GM19238 (cell line): ENCODE results near the gene SPIN1.

ENCODE experiments used
- DNase-seq: peaks from one replicate; pipeline ENCODE4 v3.0.0; 2011; ENCODE audit warnings: low spot score; ENCODE audit not compliant: insufficient read length

Gene SPIN1

DNA sequence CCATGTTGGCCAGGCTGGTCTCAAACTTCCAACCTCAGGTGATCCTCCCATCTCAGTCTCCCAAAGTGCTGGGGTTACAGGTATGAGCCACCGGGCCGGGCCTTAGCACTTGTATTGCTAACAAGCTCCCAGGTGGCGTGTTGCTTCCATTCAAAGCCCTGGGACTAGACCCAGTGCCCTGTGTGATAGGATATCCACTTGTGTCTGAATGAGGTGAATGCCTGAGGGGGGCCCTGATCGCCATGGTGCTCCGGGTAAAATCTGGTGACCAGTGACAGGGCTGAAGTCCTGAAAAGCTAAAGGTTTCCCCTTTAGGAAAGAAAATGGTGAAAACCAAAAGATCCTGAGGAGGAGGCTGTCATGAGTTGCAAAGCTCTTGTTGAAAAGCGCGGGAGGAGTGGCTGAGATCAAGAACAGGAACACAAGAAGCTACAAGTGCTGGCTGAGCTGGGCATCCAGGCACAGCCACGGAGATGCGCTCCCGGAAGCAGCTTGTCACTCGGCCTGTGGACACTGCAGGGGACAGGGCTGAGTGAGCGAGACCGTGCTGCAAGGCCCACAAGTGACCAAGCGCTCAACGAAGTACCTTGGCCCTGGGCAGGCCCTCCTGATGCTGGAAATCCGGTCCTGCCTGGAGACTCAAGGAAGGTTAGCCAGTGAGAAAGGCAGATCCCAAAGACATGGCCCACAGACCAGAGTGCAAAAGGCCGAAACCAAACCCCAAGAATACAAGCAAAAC lies 106.9 kb downstream of the SPIN1 start:
- DNase-seq, result no peak

DNA sequence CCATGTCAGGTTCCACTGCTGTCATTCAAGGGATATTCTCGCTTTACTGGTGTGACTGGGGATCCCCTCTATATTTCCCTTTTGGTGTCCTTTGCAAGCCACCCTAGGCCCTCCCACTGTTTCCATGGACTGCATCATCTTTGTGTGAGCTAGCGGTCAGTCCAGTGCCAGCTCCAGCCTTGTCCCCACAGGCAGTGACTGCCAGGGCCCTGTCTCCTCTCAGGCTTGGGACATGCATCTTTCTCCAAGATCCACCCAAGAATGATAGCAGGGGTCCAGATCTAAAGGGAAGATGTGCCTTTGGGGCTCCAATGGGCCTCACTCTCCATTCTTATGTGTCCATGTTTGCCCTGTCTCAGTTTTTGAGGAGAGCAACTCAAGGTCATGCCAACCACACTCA lies 109.0 kb downstream of the SPIN1 start:
- DNase-seq, result no peak

DNA sequence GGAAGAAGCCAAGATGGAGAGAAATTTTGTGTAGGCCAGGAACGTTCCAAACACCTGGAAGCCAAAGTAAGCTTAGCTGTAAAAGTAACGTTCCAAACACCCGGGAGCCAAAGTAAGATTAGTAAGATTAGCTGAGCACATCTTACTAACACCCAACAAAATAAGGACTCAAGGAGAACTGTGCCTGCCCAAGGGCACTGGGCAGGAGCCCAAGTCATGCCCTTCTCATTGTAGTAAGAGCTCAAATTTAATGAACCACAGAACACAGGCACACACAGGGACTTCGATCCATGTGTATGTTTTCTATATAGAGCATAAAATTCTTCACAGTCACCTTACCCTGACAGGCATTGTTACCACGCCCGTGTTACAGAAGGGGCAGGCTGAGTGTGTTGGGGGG lies 110.6 kb downstream of the SPIN1 start:
- DNase-seq, result no peak

DNA sequence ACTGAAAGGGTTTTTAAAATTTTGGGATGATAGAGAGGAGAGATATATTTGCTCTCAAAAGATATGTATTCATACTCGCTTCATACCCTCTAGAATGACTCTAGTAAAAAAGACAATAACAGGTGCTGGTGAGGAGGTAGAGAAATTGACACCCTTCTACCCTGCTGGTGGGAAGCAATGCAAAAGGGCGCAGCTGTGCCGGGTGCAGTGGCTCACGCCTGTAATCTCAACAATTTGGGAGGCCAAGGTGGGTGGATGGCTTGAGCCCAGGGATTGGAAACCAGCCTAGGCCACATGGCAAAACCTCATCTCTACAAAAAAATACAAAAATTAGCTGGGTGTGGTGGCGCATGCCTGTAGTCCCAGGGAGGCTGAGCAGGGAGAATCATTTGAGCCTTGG lies 112.8 kb downstream of the SPIN1 start:
- no peak for DNase-seq

DNA sequence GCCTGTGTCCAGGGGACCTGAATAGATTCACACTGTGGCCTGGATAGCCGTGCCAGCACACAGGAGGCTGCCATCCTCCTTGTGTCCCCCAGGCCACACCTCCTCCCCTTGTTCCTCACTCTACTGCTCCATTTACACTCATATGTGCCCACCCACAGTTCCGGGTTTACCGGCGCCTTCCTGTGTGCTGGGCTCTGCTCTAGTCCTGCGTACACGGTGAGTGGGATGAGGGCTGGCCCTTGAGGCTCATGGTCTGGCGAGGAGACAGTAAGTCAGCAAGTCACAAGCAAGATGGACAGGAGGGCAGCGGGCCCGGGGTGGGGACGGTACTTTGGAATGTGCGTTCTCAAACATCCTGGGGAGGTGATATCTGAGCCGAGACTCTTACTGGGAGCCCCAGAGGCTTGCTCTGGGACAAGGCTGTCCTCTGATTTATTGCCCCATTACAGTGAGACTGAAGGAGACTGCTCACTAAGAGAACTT lies 114.3 kb downstream of the SPIN1 start:
- no peak for DNase-seq

DNA sequence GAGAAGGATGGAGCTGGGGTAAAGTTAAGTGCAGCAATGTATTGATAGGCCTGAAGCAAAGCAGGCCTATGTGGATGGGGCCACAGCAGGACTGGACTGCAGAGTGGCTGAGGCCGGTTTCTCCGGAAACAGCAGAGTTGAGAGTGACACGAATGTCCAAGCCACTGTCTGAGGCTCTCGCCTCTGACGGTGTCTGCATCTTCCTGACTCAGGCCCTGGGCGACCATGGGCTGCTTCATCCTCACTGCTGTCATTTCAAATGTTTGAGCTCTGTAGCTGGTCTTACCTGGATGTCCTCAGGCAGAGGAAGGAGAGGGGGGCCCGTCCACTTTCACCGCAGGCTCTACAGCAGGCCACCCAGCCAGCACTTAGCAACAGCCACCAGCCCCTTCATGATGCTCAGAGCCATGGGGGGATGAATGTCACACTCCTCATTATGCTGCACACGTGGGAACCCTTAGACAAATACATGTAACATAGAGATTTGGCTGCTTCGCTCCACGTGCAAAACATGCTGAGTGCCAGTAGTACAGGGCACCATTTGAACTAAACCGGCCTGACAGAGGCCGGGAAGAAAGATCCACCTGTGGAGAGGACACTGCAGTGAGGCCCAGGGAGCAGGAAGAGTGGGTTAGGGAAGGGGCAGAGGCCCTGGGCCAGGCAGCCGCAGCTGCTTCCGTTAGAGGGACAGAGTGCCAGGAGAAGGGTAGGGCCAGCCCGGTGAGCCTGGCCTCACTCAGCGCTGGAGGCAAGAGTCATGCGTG lies 115.0 kb downstream of the SPIN1 start:
- no peak for DNase-seq

DNA sequence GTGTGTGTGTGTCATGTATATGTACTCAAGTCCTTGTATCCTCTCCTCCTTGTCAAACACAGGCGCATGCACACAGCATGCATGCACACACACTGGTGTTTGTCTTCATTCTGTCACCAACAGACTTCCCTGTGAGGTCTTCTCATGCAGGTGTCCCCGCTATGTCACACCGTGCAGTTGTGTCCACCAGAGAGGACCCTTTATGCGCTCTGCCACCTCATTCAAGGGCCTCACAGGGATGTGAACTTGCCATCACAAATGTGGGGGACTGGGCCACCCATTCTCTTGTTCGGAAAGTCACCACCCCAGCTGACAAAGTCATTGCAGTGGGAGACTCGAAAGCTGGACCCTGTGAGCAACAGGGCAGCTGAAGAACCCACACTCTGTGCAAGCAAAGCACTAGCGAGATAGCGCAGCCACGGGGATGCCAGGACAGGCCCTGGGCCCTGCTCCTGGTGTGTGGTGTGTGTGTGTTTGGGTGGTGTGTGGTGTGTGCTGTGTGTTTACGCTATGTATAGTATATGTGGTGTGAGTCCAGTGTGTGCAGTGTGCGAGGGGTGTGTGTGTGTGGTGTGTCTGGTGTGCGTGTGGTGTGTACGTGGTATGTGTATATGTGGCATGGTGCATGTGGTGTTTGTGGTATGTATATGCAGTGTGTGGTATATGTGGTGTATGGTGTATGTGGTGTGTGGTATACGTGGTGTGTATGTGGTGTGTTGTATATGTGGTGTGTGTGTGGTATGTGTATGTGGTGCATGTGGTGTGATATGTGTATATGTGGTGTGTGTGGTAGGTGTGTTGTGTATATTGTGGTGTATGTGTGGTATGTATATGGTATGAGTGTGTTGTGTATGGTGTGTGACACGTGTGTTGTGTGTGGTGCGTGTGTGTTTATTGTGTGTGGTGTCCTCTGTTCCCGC lies 115.9 kb downstream of the SPIN1 start:
- DNase-seq, result no peak

DNA sequence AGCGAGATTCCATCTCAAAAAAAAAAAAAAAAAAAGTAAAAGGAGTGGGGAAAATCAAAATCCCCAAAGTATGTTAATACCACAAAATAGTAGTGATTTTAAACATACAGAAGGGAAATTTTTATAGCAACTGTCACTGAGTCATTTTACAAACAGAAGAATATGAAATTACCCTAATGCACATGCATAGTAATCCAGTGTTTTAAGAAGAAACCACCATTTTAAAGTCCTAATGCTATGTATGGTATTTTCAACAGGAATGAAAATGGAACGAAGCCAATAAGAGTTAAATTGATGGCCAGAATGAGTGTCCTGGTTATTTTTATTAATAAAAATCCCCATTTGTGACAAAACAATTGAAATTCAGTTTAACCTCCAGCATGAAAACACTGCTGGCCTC lies 120.1 kb downstream of the SPIN1 start:
- DNase-seq, result no peak

DNA sequence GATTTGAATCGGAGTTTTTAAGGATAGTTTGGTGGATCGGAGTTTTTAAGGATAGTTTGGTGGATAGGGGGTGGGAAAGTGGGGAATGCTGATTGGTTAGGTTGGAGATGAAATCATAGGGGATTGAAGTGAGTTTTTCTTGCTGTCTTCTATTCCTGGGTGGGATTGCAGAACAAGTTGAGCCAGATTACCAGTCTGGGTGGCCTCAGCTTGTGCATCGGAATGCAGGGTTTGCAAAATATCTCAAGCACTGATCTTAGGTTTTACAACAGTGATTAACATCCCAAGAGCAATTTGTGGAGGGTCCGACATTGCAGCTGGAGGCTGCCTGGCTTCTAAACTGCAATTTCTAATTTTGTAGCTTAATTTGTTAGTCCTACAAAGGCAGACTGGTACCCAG lies 123.7 kb downstream of the SPIN1 start:
- no peak for DNase-seq

DNA sequence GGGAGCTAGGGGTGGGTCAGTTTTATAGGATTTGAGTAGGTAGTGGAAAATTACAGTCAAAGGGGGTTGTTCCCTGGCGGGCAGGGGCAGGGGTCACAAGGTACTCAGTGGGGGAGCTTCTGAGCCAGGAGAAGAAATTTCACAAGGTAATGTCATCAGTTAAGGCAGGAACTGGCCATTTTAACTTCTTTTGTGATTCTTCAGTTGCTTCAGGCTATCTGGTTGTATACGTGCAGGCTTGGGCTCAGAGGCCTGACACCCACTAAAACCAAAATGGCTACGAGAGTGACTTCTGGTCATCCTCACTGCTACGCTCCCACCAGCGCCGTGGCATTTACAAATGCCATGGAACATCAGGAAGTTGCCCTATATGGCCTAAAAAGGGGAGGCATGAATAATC lies 126.0 kb downstream of the SPIN1 start:
- no peak for DNase-seq

DNA sequence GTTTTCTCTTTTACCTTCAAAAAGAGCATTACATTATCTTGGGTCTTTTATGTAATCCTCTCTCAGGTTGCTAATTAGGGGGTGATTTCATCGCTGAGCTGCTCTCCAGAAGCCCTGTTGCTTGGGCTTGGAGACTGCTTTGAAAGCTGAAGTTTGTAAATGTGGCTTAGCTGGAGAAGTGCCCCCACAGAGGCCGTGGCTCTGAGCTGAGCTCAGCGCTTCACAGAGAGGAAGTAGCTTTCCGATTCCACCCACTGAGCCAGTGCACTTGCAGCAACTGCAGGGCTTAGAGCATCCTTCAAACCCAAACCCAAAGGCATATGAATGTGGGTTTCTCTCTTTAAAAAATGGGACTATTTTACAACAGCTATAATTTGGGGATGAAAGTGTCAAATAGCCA lies 133.1 kb downstream of the SPIN1 start:
- no peak for DNase-seq

DNA sequence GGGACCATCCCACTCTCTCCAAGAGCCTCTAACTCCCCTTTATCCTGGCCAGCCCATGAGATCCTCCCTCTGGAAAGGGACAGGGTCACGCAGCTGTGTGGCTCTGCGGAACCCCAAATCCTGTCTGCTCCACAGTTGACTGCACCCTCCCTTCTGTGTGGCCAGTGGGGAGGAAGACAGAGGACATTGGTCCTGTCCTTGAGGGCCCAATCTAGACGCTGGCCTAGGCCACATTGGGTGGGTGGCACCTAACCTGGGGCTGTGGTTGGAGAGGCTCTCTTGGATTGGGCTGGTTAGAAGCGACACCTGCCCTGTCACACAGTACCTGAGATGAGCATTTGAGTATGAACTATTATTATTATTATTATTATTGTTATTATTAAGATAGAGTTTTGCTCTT lies 134.1 kb downstream of the SPIN1 start:
- no peak for DNase-seq

DNA sequence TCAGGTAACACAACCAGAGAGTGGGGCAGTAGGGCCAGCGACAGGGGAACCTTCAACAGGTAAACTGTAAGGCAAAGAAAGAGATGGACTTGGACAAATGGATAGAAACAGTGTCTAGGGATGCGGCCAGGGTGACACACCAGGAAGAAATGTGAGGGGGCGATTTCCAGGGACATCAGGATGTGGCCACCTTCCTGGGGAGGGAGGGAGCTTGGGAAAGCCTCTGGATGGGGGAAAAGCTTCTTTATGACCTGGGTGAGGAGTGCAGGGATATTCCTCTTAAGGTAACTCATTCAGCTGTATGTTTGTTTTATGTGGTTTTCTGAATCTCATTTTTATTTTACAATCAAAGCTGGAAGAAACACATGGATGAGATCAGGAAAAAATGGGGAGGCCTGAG lies 134.8 kb downstream of the SPIN1 start:
- DNase-seq, result no peak

DNA sequence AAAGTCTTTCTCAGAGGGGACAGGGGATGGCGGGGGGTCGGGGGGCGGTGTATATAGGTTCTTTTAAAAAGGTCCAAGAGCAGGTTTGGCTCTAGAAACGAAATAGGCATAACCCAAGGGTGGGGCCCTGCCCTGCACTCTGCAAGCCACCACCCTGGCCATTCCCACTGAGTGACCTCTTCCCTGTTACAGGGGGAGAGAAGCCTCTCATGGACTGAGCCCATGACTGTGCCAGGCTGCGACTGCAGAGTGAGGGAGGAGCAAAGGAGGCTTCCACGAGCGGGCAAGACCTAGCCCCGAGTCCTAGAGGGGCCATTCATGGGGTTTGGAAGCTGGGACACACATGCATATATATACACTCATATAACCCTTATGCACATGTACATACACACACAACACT lies 136.7 kb downstream of the SPIN1 start:
- DNase-seq, result no peak

DNA sequence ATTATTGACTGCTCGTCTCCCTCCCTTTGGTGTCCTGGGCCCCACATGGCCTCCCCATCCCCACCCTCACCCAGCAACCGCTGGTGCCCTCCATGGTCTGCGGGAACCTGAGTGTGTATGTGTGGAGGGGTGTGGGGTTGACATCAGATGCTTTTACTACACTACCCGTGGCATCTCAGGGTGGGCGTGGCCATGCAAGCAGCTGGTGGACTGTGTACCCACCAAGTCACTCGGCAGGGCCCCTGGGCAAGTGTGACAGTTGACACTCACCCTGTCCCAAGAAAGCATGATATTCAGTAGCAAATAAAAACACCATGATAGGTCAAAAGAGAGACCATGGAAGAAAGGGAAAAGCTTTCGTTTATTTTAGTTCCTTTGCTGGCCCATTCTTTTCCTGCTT lies 139.4 kb downstream of the SPIN1 start:
- no peak for DNase-seq
